Coronary artery (tissue), 2 donors: ENCODE data around the gene DRAP1.

Experiments
- DNase-seq: peaks from one replicate; pipeline ENCODE4 v3.0.0-alpha.2; 2017; ENCODE audit warnings: low spot score
- H3K27ac ChIP-seq, 2 donors: fragments of 200-600 bp; sonication (generic); one replicate each; pipeline ENCODE4 v1.5.1; 2016 to 2019
- H3K4me3 ChIP-seq: fragments of 200-600 bp; sonication (generic); 2 replicates; pipeline ENCODE4 v1.5.1; 2016; ENCODE audit warnings: mild to moderate bottlenecking, moderate library complexity
- CTCF ChIP-seq: fragments of 200-600 bp; sonication (generic); IDR thresholded peaks from one replicate; pipeline ENCODE4 v1.5.1; 2019; ENCODE audit warnings: antibody characterized with exemption

DRAP1 gene

GRCh38 chr11:65895482-65895981 lies 23.7 kb upstream of the DRAP1 start:
- TF ChIP-seq CTCF: no peak
- no peak for DNase-seq

GRCh38 chr11:65896034-65896999 lies 22.9 kb upstream of the DRAP1 start:
- DNase-seq: no peak
- TF ChIP-seq CTCF: no peak
- Histone ChIP-seq H3K4me3 (no peak overlapping the region), H3K27ac (no peak overlapping the region)

More at GRCh38 chr11:65895482-65895981, 23.7 kb upstream of the DRAP1 start:
- H3K4me3 ChIP-seq: no peak overlapping the region
- no peak overlapping the region for H3K27ac ChIP-seq

- DNase-seq: no peak
- Histone ChIP-seq H3K4me3 (no peak overlapping the region), H3K27ac (no peak overlapping the region)
- no peak for TF ChIP-seq CTCF
Measured at GRCh38 chr11:65897020-65897471, 22.2 kb upstream of the DRAP1 start.

- TF ChIP-seq CTCF: no peak
- Histone ChIP-seq H3K27ac (peak overlapping the region; percentile 60 to 88), H3K4me3 (peak overlapping the region; percentile 81)
- DNase-seq: no peak
Measured at GRCh38 chr11:65898656-65899355, 20.4 kb upstream of the DRAP1 start.

GRCh38 chr11:65899356-65900124 lies 19.7 kb upstream of the DRAP1 start:
- peak overlapping the region; percentile 81 for H3K4me3 ChIP-seq
- no peak for TF ChIP-seq CTCF
- DNase-seq: peak; percentile 90
- peak overlapping the region; percentile 60 to 88 for H3K27ac ChIP-seq

- Histone ChIP-seq H3K4me3 (peak within 1 kb of the TSS; percentile 81), H3K27ac (peak within 1 kb of the TSS; percentile 60 to 88)
- TF ChIP-seq CTCF: no peak
- peak; percentile 93 for DNase-seq
Measured at GRCh38 chr11:65900125-65900898, 18.9 kb upstream of the DRAP1 start, which contains the start of gene FOSL1. FOSL1 (minus strand) TSS chr11:65900388; CDS start chr11:65900339, 49 bp downstream.
